GM19025 (cell line): Measurements from ENCODE around the gene CENPX.

Source experiments
- ATAC-seq: cut with Tn5 transposase; IDR thresholded peaks from one replicate; pipeline ENCODE4 v1.9.1; 2021; ENCODE audit warnings: mild to moderate bottlenecking, low read depth, moderate library complexity; ENCODE audit not compliant: unreplicated experiment

Gene CENPX

GRCh38 chr17:82000803-82001570, 21.7 kb downstream of the CENPX start:
- ATAC-seq: no peak

GRCh38 chr17:81999976-82000802, 22.5 kb downstream of the CENPX start:
- ATAC-seq: no peak

DNA sequence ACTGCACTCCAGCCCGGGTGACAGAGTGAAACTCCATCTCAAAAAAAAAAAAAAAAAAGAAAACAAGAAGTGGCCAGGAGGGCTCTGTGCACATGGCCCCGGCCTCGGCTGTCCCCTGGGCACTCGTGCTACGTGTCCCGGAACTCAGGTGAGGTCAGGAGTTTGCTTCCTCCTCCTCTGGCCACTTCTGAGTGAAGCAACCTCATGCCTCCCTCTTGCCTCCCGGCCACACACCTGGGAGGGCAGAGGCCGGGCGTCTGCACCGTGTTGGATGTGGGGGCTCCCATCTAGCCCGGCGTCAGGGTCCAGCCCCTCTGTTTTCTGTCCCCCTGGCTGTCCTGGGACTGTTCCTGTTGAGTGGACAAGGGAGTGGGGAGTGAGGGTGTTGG, 23.1 kb downstream of the CENPX start:
- ATAC-seq: no peak

DNA sequence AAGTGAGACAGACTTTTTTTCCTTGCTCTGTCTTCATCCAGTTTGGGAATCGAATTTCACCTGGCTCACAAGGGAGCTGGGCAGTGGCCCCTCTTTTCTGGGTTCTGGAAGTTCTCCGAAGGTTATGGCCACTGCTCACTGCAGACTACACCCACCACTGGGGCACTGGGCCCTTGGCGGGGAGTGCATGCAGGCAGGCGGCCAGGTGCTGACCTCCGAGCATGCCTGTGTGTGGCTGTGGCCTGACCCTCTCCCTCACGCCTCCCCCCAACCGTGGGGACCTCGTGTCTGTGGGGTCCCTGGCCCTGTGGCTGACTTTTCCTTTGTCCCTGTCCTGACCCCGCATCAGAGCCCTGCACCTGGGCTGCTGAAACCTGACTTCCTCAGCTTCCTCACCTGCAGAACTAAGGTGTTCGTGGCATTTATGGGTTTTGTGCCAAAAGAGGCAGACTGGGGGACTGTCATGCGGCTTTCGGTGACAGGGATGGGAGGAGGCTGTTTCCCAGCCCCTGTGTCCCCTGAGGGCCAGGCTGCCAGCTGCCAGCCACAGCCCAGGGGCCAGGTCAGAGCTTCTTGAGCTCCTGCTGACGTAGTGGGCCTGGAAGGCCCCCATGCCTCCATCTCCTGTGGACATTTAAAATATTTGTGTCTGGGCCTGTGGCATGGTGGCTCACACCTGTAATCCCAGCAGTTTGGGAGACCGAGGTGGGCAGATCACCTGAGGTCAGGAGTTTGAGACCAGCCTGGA, 23.8 kb downstream of the CENPX start:
- no peak for ATAC-seq

DNA sequence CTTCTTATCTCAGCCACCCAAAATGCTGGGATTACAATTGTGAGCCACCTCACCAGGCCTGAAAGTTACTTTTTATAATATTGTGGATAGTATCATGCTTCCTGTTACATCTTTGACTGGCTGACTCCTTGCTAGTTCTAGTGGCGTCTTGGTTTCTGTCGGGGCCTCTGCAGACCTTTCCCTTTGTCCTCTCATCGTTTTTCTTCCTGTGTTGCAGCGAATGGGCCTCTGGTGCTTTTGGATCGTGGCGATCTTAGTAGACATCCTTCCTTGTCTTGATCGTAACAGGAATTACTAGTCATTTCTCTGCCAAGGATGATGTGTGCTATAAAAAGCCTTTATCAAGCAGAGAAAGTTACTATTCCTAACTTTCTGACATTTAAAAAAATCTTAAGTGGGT, 24.5 kb downstream of the CENPX start:
- no peak for ATAC-seq

DNA sequence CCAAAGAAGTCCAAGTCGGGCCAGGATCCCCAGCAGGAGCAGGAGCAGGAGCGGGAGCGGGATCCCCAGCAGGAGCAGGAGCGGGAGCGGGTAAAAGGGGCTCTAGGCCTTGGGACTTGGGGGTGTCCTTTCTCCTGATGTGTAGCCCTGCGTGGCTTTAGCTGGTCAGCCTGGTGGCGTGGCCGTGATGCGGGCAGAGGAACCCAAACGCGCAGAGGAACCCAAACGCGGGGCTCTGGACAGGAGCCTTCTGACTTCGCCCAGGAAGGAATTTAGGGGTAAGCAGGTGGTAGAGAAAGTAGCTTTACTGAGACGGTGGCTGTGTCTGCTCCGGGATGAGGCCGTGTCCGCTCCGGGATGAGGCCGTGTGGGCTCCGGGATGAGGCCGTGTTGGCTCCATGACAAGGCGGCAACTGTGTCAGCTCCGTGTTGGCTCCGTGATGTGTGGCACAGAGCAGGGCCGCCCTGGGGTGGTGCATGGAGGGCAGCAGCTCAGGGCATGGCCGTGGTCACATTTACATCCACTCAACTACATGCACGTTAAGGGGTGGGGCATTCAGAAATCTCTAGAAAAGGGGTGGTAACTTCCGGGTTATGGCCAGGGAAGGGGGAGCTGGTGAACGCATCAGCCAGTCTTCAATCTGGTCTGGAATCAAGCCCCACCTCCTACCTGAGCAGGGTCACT, 25.8 kb downstream of the CENPX start:
- ATAC-seq: no peak

- no peak for ATAC-seq
These were observed 26.4 kb downstream of the CENPX start for GRCh38 chr17:81996232-81996756.

DNA sequence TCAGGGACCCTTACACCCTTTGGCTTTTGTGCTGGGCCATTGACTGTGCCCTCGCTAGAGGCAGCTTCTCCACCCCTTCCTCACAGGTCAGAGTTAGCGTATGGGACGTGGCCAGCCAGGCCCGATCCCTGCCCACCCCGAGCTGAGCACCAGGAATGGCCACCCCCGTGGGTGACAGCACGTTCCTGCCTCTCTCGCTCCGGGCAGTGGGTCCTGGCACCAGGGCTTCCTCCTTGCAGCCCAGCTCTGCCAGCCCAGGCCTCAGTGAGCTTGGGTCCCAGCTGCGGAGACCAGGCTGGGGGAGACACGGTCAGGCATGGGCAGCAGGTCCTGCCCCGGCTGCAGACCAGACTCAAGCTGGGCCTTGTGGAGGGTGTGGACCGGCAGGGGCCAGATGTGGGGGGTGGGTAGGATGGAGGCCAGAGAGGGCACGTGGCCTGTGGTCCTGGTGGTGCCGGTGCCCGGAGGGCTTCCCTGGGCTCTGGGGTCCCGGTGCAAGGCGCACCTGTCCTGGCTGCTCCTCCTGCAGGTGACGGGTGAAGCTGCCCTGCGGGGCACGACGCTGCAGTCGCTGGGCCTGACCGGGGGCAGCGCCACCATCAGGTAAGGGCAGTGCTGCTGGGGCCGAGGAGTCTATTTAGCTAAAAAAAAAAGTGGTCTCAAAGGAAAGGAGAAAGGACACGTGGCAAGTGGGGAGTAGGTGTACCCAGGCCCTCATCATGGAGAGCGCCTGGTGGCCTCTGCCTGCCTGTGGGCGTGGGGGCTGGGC, 27.0 kb downstream of the CENPX start:
- no peak for ATAC-seq

GRCh38 chr17:81994593-81995462, 27.9 kb downstream of the CENPX start:
- no peak for ATAC-seq

GRCh38 chr17:81993729-81994592, 28.7 kb downstream of the CENPX start:
- ATAC-seq: no peak

- ATAC-seq: no peak
These were observed 30.2 kb downstream of the CENPX start for GRCh38 chr17:81992306-81993102.

- ATAC-seq: no peak
These were observed 30.9 kb downstream of the CENPX start for GRCh38 chr17:81991684-81992305.

- ATAC-seq: no peak
These were observed 31.6 kb downstream of the CENPX start for GRCh38 chr17:81990836-81991683.

- ATAC-seq: no peak
These were observed 35.4 kb downstream of the CENPX start for GRCh38 chr17:81987161-81987770.

- ATAC-seq: no peak
These were observed 36.1 kb downstream of the CENPX start for GRCh38 chr17:81986606-81987005.
